GM21786 (cell line): ENCODE results near the gene CEBPG.

Source experiments
- ATAC-seq: cut with Tn5 transposase; IDR thresholded peaks from one replicate; pipeline ENCODE4 v1.9.1; 2021; ENCODE audit not compliant: unreplicated experiment

Gene CEBPG

DNA sequence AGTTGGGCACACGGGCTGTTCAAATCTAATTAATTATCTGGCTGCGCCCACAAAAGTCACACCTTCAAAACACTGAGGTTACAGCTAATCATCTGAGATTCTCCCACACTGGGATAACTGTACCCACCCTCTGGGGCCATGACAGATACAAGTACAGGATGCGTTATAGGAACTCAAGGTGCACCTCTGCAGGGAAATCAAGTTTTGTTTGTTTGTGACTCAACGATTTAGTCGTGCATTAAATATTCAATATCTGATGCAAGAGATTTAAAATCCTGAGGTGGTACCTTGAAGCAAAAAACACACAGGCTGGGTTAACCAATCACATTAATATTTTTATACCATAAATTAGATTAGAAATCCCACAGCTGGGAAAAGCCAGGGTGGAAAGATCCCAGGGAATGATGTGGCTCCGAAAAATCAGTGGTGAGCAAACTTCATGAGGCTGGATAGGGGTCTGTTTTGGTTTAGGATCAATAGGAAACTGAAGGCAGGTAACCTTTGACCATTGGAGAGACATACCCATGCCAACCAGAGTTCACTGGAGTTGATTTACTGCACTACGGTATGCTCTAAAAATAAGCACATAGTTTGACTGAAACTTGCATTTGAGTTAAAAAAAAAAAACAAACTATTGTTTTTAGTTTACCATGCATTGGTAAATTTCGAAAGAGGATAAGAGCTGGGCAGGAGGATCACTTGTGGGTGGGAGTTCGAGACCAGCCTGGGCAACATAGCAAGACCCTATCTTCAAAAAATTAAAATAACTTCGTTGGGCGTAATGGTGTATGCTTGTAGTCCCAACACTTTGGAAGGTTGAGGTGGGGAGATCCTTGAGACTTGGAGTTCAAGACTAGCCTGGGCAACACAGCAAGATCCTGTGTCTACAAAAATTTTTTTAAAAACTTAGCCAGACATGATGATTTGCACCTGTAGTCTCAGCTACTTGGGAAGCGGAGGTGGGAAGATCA, 23.9 kb upstream of the CEBPG start:
- no peak for ATAC-seq

DNA sequence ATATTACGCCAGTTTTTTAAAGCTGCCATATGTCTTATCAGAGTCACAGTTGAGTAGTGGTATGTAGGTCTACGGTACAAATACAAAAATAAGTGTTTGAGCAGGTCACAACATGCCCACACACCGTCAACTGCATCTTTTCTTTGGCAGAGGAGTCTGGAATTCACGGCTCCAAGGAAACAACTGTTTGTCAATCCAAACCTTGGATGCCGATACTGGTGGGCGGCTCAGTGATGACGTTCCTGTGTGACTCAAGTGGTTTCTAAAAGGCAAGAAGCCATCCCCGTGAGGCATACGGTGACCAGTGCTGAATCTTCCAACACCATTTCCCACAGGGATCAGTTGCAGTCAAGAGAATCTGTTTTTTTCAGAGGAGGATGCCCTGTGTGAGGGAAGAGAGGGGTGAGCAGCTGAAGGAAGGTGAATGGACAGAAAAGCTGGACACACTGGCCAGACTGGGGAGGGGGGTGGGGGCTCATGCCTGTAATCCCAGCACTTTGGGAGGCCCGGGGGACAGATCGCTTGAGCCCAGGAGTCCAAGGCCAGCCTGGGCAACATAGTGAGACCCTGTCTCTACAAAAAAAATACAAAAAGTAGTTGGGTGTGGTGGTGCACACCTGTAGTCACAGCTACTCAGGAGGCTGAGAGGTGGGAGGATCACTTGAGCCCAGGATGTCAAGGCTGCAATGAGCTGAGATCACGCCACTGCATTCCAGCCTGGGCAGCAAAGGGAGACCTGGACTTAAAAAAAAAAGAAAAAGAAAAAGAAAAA, 22.8 kb upstream of the CEBPG start:
- ATAC-seq = no peak

DNA sequence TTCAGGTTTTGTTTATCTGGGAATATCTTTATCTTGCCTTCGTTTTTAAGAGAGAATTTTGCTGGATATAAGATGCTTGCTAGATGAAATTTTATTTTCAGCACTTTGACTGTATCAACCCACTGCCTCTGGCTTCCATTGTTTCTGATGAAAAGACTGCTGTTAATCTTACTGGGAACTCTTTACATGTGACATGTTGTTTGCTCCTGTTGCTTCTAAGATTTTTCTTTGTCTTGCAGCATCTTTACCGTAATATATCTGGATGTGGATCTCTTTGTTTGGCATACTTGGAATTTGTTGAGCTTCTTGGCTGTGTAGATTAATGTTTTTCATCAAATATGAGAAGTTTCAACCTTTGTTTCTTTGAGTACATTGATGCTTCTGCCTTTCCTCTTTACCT, 18.0 kb upstream of the CEBPG start:
- no peak for ATAC-seq

DNA sequence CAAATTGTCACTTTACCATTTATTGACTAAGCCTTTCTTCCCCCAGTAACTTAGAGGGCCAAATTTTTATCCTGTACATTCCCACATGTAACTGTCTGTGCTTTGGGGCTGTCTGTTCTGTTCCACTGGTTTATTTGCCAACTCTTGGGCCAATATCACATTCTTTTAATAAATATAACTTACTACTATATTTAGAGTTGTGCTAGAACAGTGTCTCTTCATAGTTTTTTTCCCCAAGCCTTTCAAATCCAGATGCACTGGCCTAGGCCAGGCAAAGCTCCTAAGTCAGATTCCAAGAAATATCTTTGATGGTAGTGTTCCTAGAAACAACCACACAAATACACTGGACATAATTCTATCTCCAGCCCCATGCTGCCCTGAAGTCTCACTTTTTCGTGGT, 16.0 kb upstream of the CEBPG start:
- no peak for ATAC-seq

DNA sequence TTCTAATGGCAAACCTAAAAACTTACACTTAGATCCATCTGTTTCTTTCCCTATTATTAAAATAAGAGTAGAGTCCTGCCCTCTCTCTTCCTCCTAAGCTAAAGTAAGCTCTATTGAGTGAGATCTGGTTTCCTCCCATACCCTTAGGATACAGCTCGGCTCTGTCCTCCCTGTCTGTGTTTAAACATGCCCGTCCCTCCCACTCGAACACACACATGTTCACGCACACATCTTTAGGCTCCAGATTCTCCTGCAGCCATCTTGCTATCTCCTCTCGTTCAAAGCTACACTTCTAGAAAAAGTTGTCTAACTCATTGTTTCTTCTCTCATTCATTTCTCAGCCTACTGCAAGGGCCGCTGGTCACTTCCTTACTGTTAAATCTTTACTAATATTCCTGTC, 15.1 kb upstream of the CEBPG start:
- no peak for ATAC-seq

DNA sequence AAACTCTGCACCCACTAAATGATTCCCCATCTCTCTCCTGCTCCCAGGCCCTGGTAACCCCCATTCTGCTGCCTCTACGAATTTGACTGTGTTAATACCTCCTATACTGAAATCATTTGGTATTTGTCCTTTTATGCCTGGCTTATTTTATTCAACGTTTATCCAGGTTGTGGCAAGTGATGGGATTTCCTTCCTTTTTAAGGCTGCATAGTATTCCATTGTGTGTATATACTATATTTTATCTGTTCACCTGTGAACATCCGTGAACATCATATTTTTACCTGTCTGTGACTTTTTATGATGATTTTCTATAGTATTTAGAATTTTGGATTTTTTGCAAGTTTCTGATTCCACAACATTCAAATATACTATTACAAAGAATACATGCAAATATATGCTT, 13.9 kb upstream of the CEBPG start:
- no peak for ATAC-seq

DNA sequence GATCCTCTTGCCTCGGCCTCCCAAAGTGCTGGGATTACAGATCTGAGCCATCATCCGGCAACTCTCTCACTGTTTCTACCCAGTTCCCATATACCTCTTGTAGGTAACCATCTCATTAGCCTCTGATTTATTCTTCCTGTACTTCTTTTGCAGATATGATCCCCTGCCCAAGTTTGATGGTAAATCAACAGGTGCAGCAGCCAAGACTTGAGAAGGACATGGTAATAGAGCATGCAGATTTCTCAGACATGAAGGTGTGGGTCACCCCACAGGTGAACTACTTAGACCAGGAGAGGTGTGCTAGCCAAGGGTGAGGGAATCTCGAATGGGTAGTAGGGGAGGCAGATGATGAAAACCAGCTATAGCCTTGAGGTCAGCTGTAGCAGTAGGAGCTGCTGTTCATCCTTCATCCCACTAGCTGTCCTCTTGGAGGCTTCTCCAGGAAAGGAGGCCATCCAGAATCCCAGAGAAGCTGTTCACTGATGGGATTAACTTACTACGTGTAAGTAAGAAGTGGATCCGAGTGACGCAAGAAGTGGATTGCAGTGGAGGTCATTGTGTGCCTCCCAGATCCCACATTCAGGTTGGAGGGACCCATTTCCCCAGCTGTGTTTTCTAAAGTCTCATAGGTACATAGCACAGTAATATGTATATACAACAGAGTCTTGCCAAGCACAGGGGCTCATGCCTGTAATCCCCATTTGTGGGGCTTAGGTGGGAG, 10.8 kb upstream of the CEBPG start:
- ATAC-seq = no peak

DNA sequence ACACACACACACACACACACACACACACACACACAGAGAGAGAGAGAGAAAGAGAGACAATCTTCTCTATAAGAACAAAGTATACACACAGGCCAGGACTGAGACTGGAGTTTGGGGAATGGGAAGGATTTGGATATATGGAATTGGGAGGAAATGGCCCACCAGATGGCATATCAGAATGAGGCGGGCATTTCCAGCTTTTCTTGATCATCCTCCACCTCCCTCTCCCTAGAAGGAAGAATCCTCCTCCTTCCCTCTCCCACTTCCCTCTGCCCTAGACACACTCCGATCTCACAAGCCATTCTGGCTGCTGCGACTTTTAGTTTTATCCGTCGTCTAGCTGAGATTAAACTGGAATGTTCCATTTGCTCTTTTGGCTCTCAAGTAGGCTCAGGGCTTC, 10.0 kb upstream of the CEBPG start:
- no peak for ATAC-seq

DNA sequence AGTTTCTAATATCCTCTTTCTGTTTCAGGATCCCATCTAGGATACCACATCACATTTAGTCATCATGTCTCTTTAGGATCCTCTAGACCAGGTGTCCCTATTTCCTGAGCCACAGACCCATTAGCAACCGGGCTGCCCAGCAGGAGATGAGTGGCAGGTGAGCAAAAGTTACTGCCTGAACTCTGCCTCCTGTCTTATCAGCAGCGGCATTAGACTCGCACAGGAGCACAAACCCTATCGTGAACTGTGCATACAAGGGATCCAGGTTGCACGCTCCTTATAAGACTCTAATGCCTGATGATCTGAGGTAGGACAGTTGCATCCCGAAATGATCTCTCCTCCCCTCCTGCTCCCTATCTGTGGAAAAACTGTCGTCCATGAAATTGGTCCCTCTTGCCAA, 7.8 kb upstream of the CEBPG start:
- ATAC-seq = no peak

DNA sequence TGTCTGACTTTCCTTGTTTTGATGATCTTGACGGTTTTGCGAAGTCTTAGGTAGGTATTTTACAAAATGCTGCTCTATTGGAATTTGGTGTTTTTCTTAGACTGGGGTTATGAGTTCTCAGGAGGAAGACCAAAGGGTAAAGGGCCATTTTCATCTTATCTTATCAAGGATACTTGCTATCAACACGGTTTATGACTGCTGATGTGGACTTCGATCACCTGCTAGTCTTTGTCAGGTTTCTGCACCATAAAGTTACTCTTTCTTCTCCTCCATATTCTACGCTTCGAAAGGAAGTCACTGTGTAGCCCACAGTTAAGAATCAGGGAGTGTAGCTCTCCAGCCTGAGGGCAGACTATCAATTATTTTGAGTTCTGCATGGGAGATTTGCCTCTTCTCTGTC, 7.4 kb upstream of the CEBPG start:
- no peak for ATAC-seq

DNA sequence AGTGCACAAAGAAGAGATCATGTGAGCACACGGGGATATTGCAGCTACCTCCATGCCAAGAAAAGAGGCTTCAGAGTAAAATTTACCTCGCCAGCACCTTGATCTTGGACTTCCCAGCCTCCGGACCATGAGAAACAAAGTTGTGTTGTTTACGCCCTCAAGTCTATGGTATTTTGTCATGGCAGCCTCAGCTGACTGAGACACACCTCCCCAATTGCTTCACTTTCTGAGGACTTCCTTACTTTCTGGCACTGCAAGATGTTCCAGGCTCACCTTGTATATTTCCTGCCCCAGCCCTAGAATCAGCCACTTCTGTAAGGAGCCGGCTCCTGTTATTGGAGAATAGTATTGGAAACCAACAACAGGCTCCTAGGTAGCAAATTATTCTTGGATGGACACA, 6.6 kb upstream of the CEBPG start:
- ATAC-seq = no peak

DNA sequence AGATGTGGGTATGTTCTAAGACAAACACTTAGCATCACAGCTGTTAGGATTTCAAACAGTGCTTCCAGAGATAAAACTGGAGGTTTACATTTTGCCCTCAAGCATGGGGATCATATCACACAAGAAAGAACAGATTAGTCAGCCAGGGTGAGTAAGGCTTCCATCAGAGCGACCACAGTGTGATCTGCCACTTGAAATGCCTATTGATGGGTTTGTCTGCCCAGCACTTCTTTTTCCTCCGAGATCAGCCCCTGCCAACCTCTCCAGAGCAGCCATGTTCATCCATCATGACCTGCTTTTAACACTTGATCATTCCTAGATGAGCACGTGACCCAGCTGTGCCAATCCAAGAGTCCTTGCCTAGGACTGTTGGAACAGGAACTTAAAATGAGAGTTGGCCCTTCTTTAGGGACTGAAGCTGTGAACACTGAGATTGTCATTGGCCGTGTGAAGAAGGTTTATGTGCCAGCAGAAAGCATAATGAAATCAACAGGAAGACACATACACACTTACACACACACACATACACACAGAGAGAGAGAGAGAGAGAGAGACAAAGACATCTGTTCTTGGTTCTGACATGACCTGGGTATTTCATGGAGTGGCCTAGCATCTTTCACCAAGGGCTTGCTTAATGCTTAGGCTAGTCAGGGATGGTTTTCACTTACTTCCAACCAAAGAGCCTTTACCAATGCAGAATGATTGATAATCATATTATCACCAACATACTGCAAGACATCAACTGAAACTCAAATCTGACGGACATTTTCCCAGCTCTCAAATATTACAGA, 5.2 kb upstream of the CEBPG start:
- no peak for ATAC-seq

DNA sequence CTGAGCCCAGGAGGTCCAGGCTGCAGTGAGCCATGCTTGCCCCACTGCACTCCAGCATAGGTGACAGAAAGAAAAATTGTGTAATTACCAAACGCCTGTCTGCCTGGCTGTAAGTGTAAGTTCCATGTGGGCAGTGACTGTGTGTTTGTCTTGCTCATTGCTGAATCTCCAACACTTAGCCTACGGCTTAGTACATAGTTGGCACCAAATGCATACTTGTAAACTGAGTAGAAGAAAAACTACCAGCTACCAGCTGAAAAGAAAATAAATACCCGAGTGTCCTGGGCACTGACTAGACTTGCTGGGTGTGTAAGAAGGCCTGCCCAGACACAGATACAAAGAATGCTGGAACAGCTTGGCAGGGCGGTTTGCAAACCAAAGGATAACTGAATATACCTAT, 2.7 kb upstream of the CEBPG start:
- no peak for ATAC-seq

DNA sequence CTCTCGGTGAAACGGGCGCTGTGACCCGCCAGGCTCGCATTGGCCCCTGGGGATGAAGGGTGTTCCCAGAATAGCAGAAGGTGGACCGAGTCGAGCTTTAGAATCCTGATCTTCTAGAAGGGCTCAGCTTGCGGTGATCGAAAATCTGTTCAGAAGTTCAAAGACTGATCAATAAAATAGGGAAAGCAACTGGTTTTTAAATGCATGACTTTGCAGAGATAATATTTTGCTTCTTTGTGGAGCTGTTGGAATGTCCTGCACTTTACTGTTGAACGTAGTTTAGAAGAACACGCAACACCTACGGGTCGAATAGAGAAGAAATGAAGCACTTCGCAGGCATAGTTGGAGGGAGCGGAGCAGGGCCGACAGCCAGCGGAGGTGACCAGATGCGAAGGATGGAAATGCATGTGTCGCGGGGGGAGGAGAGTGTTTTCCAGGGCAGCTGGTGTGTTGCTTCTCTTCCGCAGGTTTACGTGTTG, 766 bp downstream of the CEBPG start:
- ATAC-seq = no peak

DNA sequence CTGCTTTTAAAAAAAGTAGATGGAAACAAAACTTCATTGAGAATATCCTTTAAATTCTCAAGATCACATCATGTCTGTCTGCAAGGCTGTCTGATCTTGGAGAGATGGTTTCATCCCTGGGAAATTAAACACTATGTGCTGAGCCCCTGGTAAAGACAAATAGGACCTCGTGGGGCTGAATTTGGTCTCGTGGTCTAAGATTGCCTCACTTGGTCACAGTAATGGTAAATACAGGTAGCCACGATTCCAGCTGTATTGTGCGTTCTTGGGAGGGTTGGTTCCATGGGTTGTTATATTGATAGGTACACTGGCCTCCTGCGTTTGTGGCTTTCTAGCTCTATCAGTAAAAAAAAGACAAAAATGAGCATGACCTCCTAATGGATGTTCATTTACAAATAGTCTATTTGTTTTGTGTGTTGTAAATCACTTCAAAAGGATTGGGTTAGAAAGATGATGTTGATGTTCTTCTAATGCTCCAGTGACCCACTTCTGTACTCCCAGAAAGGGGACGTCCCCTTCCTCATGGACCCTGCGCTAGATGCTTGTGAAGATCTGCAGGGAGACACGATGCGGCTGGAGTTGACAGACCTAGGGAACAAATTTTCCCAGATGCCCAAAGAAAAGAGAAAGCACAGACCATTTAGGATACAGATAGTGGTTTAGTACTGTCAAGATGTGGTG, 1.8 kb downstream of the CEBPG start:
- ATAC-seq = no peak

DNA sequence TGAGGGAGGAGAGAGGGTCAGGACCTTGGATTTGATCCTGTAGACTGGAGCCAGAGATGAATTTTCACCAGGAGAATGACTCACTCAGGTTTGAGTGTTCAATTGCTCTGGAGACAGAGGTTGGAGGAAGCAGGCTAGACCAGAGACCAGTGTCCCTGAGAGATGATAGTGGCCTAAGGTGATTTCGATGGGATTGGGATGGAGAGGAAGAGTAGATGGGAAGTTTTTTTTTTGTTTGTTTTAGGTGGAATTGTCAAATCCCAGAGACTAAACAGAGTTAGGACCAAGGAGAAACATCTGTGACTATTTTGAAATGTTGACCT, 2.3 kb downstream of the CEBPG start:
- no peak for ATAC-seq

DNA sequence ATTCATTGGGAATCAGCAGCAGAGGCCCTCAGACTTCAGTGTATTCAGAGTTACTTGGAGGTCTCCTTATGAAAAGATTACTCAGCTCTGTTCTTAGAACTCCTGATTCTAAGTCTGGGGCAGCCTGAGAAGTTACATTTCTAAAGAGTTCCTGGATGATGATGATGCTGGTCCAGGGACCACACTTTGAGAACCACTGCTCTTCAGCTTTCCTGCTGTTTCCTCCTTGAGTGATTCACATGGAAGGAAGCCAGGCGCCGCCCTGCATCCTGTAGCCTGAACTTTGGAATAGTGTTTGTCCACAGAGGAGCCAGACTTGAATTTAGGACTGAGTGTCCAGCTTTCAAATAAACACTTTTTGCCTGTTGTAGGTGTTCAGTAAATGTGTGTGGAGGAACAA, 2.9 kb downstream of the CEBPG start:
- no peak for ATAC-seq

DNA sequence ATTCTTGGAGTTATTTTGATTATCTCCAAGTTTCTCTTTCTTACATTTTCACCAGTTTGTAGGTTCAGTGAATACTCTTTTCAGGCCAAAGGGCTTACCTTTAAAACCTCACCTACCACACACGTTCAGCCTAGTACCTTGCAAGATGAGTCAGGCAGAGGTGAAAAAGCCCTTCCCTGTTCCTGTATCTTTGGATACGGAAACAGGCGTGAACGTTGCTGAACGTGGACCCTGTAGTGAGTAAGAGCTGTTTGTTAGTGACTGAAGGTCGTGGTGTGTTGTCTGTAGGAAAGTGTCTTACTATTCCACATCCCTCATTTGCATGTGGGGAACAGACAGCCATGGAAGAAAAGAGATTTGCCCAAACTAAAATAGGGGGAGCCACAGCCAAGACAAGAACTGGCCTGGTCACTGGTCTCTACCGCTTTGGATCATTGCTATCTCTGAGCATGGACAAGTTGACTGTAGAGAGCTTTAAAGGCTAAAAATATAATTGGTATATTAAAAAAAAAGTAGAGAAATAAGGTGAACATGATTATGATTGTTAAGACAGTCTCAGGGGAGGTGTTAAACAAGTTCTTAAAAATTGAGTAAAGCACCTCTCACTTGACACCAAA, 3.5 kb downstream of the CEBPG start:
- no peak for ATAC-seq

DNA sequence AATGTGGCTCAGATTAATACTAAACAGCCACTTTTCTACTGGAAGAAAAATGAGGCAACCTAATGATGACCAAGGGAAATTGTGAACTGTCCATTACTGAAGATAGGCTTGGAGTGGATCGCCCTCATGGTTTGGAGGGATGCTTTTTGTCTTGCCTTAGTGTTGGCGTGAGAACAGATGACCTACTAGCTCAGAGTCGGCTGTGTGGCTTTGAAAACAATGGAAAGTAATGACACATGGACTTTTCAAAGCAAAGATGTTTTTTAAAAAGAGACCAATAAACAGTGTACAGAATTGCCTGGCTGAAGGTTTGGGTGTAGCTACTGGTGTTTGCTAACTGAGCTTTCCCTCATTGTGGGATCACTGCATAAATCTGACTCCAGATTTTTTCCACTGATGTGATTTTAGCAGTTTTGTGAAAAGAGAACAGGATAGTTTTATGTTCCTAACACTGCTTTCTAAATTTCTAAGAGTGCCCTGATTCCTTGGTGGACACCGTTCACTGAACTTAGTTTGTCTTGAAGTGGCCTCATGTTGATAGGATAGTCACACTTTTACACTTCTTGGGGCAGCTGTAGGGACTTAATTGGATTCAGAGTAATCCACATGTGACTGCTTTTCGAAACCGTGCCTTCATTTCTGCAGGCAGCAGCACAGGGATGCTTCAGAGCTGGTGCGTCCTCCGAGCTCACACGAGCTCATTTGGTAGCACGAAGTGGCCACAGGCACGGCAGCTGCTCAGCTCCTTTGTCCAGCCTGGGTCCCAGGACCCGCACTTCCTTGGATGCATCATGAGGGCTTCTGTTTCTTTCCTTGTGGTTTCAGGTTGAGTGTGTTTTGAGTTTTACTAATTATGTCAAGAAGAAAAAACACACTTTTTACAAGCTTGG, 4.3 kb downstream of the CEBPG start:
- ATAC-seq = no peak
